ENCODE results near the gene SPTLC3. TPM values are rescaled to one million over a fixed set of nuclear protein-coding genes. Genes with fewer than 3 reads are reported as not detected.

SPTLC3 gene
- total RNA-seq, 2 donors from 2014 or later = 5.2 to 24.5 TPM

- no peak overlapping the region for H3K4me3 ChIP-seq
- TF ChIP-seq POLR2AphosphoS5 (IDR thresholded peaks at IDR 0.05) (no peak), POLR2A (IDR thresholded peaks at IDR 0.05) (no peak), CTCF (IDR thresholded peaks at IDR 0.05) (no peak)
- no peak for DNase-seq (ENCODE audit: low spot score)
- H3K36me3 ChIP-seq = no peaks in the 10 kb centered on the region
- H3K9me3 ChIP-seq = no peaks in the 10 kb centered on the region
- H3K27ac ChIP-seq = no peak overlapping the region
- peaks cover 7% of the 10 kb centered on the region for H3K4me1 ChIP-seq (replicated peaks)
- no peaks in the 10 kb centered on the region for H3K27me3 ChIP-seq (replicated peaks; ENCODE audit: insufficient read depth)
- intact Hi-C loops (cut with DNase I) = no loop called here
Measured at GRCh38 chr20:12965212-12965869, 43.4 kb upstream of the SPTLC3 start.

- no peak for DNase-seq (ENCODE audit: low spot score)
Measured at GRCh38 chr20:12965870-12966251, 42.9 kb upstream of the SPTLC3 start.

GRCh38 chr20:12966468-12967085, 42.2 kb upstream of the SPTLC3 start:
- intact Hi-C loops (cut with DNase I) = no loop called here

More at GRCh38 chr20:12965870-12966251, 42.9 kb upstream of the SPTLC3 start:
- no peaks in the 10 kb centered on the region for H3K9me3 ChIP-seq
- no peak overlapping the region for H3K27ac ChIP-seq
- no peak overlapping the region for H3K4me3 ChIP-seq
- H3K36me3 ChIP-seq = no peaks in the 10 kb centered on the region
- no peaks in the 10 kb centered on the region for H3K27me3 ChIP-seq (replicated peaks; ENCODE audit: insufficient read depth)
- WGBS = 81% methylated on average over 4 of the region's 4 CpGs
- intact Hi-C loops (cut with DNase I) = no loop called here
- TF ChIP-seq POLR2A (IDR thresholded peaks at IDR 0.05) = no peak
- no peak for TF ChIP-seq POLR2AphosphoS5 (IDR thresholded peaks at IDR 0.05)
- TF ChIP-seq CTCF (IDR thresholded peaks at IDR 0.05) = no peak
- peaks cover 7% of the 10 kb centered on the region for H3K4me1 ChIP-seq (replicated peaks)

GRCh38 chr20:12967932-12968331, 40.8 kb upstream of the SPTLC3 start:
- Histone ChIP-seq H3K27me3 (replicated peaks; ENCODE audit: insufficient read depth) (no peaks in the 10 kb centered on the region), H3K27ac (no peak overlapping the region), H3K9me3 (no peaks in the 10 kb centered on the region), H3K36me3 (no peaks in the 10 kb centered on the region), H3K4me1 (replicated peaks) (peaks cover 7% of the 10 kb centered on the region), H3K4me3 (no peak overlapping the region)
- TF ChIP-seq POLR2A (IDR thresholded peaks at IDR 0.05) = no peak
- TF ChIP-seq POLR2AphosphoS5 (IDR thresholded peaks at IDR 0.05) = no peak
- no peak for TF ChIP-seq CTCF (IDR thresholded peaks at IDR 0.05)
- intact Hi-C loops (cut with DNase I) = no loop called here
- no peak for DNase-seq (ENCODE audit: low spot score)

More at GRCh38 chr20:12966468-12967085, 42.2 kb upstream of the SPTLC3 start:
- Histone ChIP-seq H3K36me3 (no peaks in the 10 kb centered on the region), H3K27me3 (replicated peaks; ENCODE audit: insufficient read depth) (no peaks in the 10 kb centered on the region), H3K4me1 (replicated peaks) (peaks cover 7% of the 10 kb centered on the region), H3K9me3 (no peaks in the 10 kb centered on the region), H3K4me3 (no peak overlapping the region), H3K27ac (no peak overlapping the region)
- 90% methylated on average over 1 of the region's 1 CpG for WGBS
- TF ChIP-seq CTCF (IDR thresholded peaks at IDR 0.05) (peak in 3 of 4 experiments; percentile 51 to 70 (median 56)), POLR2A (IDR thresholded peaks at IDR 0.05) (no peak), POLR2AphosphoS5 (IDR thresholded peaks at IDR 0.05) (no peak)
- DNase-seq (ENCODE audit: low spot score) = no peak

- no peaks in the 10 kb centered on the region for H3K9me3 ChIP-seq
- TF ChIP-seq POLR2A (IDR thresholded peaks at IDR 0.05) = no peak
- intact Hi-C loops (cut with DNase I) = no loop called here
- H3K27me3 ChIP-seq (replicated peaks; ENCODE audit: insufficient read depth) = no peaks in the 10 kb centered on the region
- no peaks in the 10 kb centered on the region for H3K36me3 ChIP-seq
- no peak overlapping the region for H3K4me3 ChIP-seq
- H3K4me1 ChIP-seq (replicated peaks) = peaks cover 7% of the 10 kb centered on the region
- 86% methylated on average over 4 of the region's 4 CpGs for WGBS
- no peak overlapping the region for H3K27ac ChIP-seq
- DNase-seq (ENCODE audit: low spot score) = no peak
Measured at GRCh38 chr20:12968472-12968871, 40.3 kb upstream of the SPTLC3 start.

All from prostate gland (tissue), 2 donors.